Measurements from ENCODE around the gene PTGR3. TPM values are rescaled to one million over a fixed set of nuclear protein-coding genes. Genes with fewer than 3 reads are reported as not detected.

The PTGR3 gene
- total RNA-seq, 4 donors from 2014 or later = 12.2 to 25.2 (median 16.7) TPM

DNA sequence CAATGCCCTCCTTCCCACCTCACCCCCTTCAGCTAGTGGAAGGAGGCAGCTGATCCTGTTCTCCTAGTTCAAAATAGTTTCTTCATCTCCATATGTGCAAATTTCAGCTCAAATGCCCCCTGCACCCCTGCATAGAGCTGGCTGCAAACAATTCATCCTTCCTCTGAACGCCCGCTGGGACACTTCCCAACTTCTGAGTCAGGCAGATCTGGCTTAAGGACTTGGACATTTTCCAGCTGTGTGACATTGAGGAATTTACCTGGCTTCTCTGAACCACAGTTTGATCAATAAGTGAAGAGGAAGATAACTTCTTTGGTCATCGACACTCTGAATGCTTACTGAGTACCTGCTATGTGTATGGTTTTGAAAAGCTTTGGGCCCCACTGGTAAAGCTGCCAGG is 23.5 kb downstream of the PTGR3 start:
- intact Hi-C loops (cut with DNase I) = no loop called here
- H3K4me3 ChIP-seq = no peak overlapping the region
- WGBS, 2 donors = 83 to 88% methylated on average over 1 to 3 of the region's 3 CpGs
- H3K36me3 ChIP-seq = no peaks in the 10 kb centered on the region
- H3K4me1 ChIP-seq = peaks cover 0 to 25% (median 0%) of the 10 kb centered on the region in 3 donors
- DNase-seq = no peak
- H3K27ac ChIP-seq = no peak overlapping the region
- TF ChIP-seq, protein P1, sequence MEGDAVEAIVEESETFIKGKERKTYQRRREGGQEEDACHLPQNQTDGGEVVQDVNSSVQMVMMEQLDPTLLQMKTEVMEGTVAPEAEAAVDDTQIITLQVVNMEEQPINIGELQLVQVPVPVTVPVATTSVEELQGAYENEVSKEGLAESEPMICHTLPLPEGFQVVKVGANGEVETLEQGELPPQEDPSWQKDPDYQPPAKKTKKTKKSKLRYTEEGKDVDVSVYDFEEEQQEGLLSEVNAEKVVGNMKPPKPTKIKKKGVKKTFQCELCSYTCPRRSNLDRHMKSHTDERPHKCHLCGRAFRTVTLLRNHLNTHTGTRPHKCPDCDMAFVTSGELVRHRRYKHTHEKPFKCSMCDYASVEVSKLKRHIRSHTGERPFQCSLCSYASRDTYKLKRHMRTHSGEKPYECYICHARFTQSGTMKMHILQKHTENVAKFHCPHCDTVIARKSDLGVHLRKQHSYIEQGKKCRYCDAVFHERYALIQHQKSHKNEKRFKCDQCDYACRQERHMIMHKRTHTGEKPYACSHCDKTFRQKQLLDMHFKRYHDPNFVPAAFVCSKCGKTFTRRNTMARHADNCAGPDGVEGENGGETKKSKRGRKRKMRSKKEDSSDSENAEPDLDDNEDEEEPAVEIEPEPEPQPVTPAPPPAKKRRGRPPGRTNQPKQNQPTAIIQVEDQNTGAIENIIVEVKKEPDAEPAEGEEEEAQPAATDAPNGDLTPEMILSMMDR (IDR thresholded peaks at IDR 0.05) = no peak
- no peak for TF ChIP-seq POLR2A (IDR thresholded peaks at IDR 0.05)
- H3K27me3 ChIP-seq = no peaks in the 10 kb centered on the region
- no peaks in the 10 kb centered on the region for H3K9me3 ChIP-seq

DNA sequence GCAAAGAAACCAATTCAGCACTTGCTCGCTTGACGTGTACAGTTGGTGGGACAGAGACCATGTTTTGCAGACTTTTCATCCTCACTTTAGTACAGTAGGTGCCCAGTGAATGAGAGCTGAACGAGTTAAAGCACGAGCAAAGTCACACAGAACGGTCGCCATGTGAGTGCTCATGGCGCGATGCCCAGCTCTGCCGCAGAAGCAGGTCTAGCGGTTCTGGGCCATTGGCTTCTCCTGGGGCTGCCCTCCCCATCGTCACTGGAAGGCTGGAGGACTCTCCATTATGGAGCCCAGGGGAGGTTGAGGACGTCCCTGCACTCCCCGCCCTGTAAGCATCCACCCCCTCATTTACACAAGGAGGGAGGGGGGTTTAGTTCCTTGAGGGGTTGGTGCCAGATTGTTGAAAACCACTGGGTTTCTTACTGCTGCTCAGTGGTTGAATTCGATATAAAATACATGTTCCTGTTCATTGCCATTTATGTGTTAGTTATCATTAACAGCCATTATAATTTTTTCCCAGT is 24.9 kb downstream of the PTGR3 start:
- Histone ChIP-seq H3K27ac (no peak overlapping the region), H3K9me3 (no peaks in the 10 kb centered on the region), H3K4me3 (no peak overlapping the region), H3K36me3 (no peaks in the 10 kb centered on the region), H3K27me3 (no peaks in the 10 kb centered on the region), H3K4me1 (peaks cover 0 to 25% (median 0%) of the 10 kb centered on the region in 3 donors)
- TF ChIP-seq, protein P1 (IDR thresholded peaks at IDR 0.05) = no peak
- TF ChIP-seq POLR2A (IDR thresholded peaks at IDR 0.05) = no peak
- 83 to 86% methylated on average over 12 of the region's 14 CpGs for WGBS, 2 donors
- DNase-seq = no peak
- intact Hi-C loops (cut with DNase I) = no loop called here

DNA sequence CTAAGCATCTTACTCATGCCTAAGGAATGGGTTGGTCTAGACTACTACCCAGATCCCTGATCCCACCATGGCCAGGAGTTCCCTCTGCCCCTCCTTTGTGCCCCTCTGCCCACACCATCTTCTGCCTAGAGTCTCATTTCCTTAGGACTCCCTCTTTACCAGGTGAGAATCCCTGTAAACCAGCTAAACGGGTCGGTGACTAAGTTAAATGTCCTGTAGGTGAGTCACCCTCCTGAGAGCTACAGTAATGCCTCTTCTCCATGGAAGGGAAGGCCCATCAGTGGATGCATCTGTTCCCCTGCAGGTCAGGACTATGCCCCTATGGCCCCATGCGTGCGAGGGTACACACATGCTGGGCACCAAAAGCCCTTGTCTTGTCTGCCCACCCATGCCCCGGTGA is 25.4 kb downstream of the PTGR3 start:
- 43 to 50% methylated on average over 3 to 4 of the region's 5 CpGs for WGBS, 2 donors
- H3K36me3 ChIP-seq = no peaks in the 10 kb centered on the region
- no peak for DNase-seq
- H3K27ac ChIP-seq = no peak overlapping the region
- H3K4me1 ChIP-seq = peaks cover 0 to 25% (median 0%) of the 10 kb centered on the region in 3 donors
- H3K9me3 ChIP-seq = no peaks in the 10 kb centered on the region
- no peaks in the 10 kb centered on the region for H3K27me3 ChIP-seq
- intact Hi-C loops (cut with DNase I) = no loop called here
- no peak for TF ChIP-seq POLR2A (IDR thresholded peaks at IDR 0.05)
- TF ChIP-seq, protein P1 (IDR thresholded peaks at IDR 0.05) = no peak
- no peak overlapping the region for H3K4me3 ChIP-seq

DNA sequence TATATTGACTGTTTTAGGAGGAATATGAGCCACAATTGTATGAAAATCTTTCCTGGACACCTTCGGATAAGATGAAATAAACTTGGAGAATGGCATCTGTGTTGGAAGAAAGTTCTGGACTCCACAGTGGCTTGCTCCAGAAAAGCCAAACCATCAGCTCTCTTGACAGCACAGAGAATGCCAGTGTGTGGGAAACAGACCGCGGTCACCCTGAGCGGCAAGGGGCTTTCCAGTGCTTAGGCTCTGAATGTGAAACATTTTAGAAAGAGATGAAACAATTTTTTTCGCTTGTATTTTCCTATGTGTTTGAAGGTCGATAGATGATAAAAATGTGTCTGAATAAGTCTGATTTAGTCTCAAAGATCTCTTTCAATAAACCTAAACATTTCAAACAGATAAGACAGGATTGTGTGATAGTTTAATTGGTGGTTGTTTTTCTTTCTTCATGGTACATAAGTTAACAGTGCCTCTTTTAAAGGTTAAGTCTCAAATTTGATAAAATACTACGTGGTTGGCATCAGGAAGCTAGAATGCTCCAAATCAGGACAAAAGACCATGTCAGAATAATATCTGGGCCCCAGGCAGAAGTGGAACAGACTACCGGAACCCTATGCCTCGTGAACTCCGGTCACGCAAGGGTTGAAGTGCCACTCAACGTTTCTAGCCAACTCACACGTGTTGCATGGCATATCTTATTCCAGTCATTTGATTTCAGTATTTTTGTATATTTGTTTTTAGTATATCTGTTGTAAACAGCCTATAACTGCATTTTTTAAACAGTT is 28.9 kb downstream of the PTGR3 start:
- Histone ChIP-seq H3K27ac (no peak overlapping the region), H3K4me1 (peaks cover 0 to 18% (median 0%) of the 10 kb centered on the region in 3 donors), H3K4me3 (no peak overlapping the region), H3K27me3 (no peaks in the 10 kb centered on the region), H3K36me3 (no peaks in the 10 kb centered on the region), H3K9me3 (no peaks in the 10 kb centered on the region)
- WGBS, 2 donors = 78 to 80% methylated on average over 13 of the region's 13 CpGs
- no peak for DNase-seq
- TF ChIP-seq POLR2A (IDR thresholded peaks at IDR 0.05) = no peak
- TF ChIP-seq, protein P1 (IDR thresholded peaks at IDR 0.05) = no peak
- intact Hi-C loops (cut with DNase I) = no loop called here

DNA sequence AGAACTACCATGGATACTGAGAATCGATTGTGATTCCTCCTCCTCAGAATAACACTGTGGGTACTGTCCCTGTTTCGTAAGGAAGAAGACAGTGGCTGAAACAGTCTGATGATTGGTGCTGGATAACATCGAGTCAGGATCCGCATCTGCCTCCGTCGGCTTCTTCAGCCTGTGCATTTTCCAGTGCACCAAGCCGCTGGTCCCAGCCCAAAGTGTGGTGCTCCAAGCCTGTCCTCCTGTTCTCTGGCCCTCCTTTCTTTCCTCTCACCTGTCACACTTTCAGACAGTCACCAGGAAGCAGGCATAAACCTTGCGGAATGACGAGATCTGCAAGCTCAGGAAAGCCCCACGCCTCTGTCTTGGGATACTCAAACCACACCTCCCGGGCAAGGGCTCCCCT is 30.6 kb downstream of the PTGR3 start:
- H3K4me3 ChIP-seq = no peak overlapping the region
- H3K27me3 ChIP-seq = no peaks in the 10 kb centered on the region
- WGBS, 2 donors = 90 to 91% methylated on average over 10 to 11 of the region's 11 CpGs
- H3K9me3 ChIP-seq = no peaks in the 10 kb centered on the region
- TF ChIP-seq, protein P1 (IDR thresholded peaks at IDR 0.05) = no peak
- no peak for TF ChIP-seq POLR2A (IDR thresholded peaks at IDR 0.05)
- peaks cover 0 to 5% (median 0%) of the 10 kb centered on the region in 3 donors for H3K4me1 ChIP-seq
- no peak overlapping the region for H3K27ac ChIP-seq
- no peaks in the 10 kb centered on the region for H3K36me3 ChIP-seq
- intact Hi-C loops (cut with DNase I) = no loop called here
- DNase-seq = no peak

All from esophagus squamous epithelium (tissue), 5 donors.